Measurements from ENCODE around the gene PDCD6IP.

GRCh38 chr3:33803252-33803651 is 4.8 kb downstream of the PDCD6IP start:
- TF ChIP-seq, protein P1, sequence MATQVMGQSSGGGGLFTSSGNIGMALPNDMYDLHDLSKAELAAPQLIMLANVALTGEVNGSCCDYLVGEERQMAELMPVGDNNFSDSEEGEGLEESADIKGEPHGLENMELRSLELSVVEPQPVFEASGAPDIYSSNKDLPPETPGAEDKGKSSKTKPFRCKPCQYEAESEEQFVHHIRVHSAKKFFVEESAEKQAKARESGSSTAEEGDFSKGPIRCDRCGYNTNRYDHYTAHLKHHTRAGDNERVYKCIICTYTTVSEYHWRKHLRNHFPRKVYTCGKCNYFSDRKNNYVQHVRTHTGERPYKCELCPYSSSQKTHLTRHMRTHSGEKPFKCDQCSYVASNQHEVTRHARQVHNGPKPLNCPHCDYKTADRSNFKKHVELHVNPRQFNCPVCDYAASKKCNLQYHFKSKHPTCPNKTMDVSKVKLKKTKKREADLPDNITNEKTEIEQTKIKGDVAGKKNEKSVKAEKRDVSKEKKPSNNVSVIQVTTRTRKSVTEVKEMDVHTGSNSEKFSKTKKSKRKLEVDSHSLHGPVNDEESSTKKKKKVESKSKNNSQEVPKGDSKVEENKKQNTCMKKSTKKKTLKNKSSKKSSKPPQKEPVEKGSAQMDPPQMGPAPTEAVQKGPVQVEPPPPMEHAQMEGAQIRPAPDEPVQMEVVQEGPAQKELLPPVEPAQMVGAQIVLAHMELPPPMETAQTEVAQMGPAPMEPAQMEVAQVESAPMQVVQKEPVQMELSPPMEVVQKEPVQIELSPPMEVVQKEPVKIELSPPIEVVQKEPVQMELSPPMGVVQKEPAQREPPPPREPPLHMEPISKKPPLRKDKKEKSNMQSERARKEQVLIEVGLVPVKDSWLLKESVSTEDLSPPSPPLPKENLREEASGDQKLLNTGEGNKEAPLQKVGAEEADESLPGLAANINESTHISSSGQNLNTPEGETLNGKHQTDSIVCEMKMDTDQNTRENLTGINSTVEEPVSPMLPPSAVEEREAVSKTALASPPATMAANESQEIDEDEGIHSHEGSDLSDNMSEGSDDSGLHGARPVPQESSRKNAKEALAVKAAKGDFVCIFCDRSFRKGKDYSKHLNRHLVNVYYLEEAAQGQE (tag by site-specific recombination; IDR thresholded peaks at IDR 0.05) = no peak
- TF ChIP-seq YY1 (tag by site-specific recombination; IDR thresholded peaks at IDR 0.05) (no peak), OVOL3 (tag by site-specific recombination; IDR thresholded peaks at IDR 0.05) (no peak), CTCF (tag by site-specific recombination; IDR thresholded peaks at IDR 0.05) (no peak), ZNF280D (tag by site-specific recombination; IDR thresholded peaks at IDR 0.05) (no peak), ZNF404 (tag by site-specific recombination; IDR thresholded peaks at IDR 0.05) (no peak), ZNF561 (tag by site-specific recombination; IDR thresholded peaks at IDR 0.05; ENCODE audit: borderline replicate concordance) (no peak), PATZ1 (tag by site-specific recombination; IDR thresholded peaks at IDR 0.05) (no peak), SP2 (tag by site-specific recombination; IDR thresholded peaks at IDR 0.05) (no peak), EGR2 (tag by site-specific recombination; IDR thresholded peaks at IDR 0.05; ENCODE audit: low read depth) (no peak), ZNF670 (tag by site-specific recombination; IDR thresholded peaks at IDR 0.05; ENCODE audit: low read depth) (no peak), SCRT2 (tag by site-specific recombination; IDR thresholded peaks at IDR 0.05) (no peak), ZSCAN16 (tag by site-specific recombination; IDR thresholded peaks at IDR 0.05) (no peak)
